Activated T-helper 1 cell treated with anti-CD3 and anti-CD28 coated beads, Interleukin-12 subunit alpha, Interleukin-12 subunit beta, Interleukin-2, Interleukin-4 antibody, amounts not matched to agents 30 ng/mL and 10 ng/mL and 1 ng/mL, durations not matched to agents 14 hours and 24 hours and 36 hours (primary cell): ENCODE measurements around the gene AFF3. TPM values are rescaled to one million over a fixed set of nuclear protein-coding genes. Genes with fewer than 3 reads are reported as not detected.

Experiments
- DNase-seq: peaks from one replicate; pipeline ENCODE4 v3.0.0; 2021; ENCODE audit warnings: low spot score
- H3K27ac Mint-ChIP-seq: one replicate; pipeline ENCODE4 v1.8.0; 2021; ENCODE audit warnings: mild to moderate bottlenecking, mixed read lengths
- H3K27me3 Mint-ChIP-seq: one replicate; pipeline ENCODE4 v1.8.0; 2022; ENCODE audit warnings: mild to moderate bottlenecking, moderate library complexity, mixed read lengths; ENCODE audit not compliant: insufficient read depth
- H3K36me3 Mint-ChIP-seq: one replicate; pipeline ENCODE4 v1.8.0; 2021; ENCODE audit warnings: low read depth, mixed read lengths
- H3K4me1 Mint-ChIP-seq: one replicate; pipeline ENCODE4 v1.8.0; 2021; ENCODE audit warnings: low read depth, mixed read lengths
- H3K4me3 Mint-ChIP-seq: one replicate; pipeline ENCODE4 v1.8.0; 2021; ENCODE audit warnings: mild to moderate bottlenecking, moderate library complexity, mixed read lengths
- H3K9me3 Mint-ChIP-seq: one replicate; pipeline ENCODE4 v1.8.0; 2021; ENCODE audit warnings: mixed read lengths
- intact Hi-C: fragments of 100-400 bp; cut with micrococcal nuclease; formaldehyde crosslinking; loops from one replicate; pipeline ENCODE4 v1.15.1; 2024
- total RNA-seq: library from RNA; stranded (reverse); gene quantifications from 2 replicates; pipeline ENCODE4 v1.2.3, GENCODE V29; 2022

Gene AFF3
- total RNA-seq, 1 donor from 2014 or later = 2.4 TPM

DNA sequence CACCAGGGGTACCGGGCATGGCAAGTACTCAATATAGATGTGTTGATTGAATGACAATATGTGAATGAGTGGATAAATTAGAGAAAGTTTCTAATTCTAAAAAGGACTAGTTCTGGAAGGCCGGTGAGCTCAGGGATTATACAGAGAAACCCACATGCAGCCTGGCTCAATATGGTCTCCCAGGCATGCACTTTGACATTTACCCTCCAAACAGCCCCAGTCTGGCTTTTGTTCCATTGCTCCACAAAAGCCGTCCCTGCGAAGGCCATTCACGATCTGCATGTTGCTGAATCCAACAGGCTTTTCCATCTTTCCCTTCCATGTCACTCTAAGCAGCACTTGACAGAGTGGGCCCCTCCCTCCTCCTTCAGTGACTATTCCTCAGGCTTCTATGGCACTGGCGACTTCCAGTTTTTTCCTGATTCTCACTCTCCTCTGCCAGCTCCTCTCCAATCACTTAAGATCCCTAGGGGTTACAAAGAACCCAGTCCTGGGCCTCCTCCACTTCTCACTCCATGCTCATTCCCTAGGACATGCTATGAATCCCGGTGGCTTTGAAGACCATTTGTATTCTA lies 266.7 kb downstream of the AFF3 start:
- Mint-ChIP-seq H3K4me3 (no peak overlapping the region), H3K4me1 (no peaks in the 10 kb centered on the region), H3K27ac (no peak overlapping the region), H3K9me3 (no peaks in the 10 kb centered on the region), H3K36me3 (no peaks in the 10 kb centered on the region), H3K27me3 (peaks cover 2% of the 10 kb centered on the region)
- no peak for DNase-seq
- intact Hi-C loops = no loop called here

DNA sequence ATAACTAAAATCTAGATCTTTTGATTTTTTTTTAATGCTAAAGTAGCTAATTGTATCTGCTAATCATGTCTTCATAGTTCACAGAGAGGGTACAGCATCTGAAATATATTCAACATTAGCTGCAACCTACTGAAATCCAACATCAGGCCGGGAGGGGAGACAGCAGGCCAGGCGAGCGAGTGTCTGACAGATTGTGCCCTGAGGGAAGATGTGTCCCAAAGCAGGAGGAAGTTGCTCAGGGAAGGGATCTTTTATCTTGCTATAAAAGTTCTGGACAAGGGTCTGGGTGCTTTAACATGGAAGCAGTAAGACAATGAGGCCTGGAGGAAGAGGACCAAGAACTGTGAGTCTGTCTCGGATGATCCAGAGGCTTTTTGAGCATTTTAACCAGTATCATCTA lies 274.1 kb downstream of the AFF3 start:
- no peaks in the 10 kb centered on the region for H3K4me1 Mint-ChIP-seq
- H3K4me3 Mint-ChIP-seq = no peak overlapping the region
- no peak overlapping the region for H3K27ac Mint-ChIP-seq
- H3K36me3 Mint-ChIP-seq = peaks cover 2% of the 10 kb centered on the region
- no peak for DNase-seq
- H3K9me3 Mint-ChIP-seq = no peaks in the 10 kb centered on the region
- H3K27me3 Mint-ChIP-seq = peaks cover 2% of the 10 kb centered on the region
- intact Hi-C loops = no loop called here

DNA sequence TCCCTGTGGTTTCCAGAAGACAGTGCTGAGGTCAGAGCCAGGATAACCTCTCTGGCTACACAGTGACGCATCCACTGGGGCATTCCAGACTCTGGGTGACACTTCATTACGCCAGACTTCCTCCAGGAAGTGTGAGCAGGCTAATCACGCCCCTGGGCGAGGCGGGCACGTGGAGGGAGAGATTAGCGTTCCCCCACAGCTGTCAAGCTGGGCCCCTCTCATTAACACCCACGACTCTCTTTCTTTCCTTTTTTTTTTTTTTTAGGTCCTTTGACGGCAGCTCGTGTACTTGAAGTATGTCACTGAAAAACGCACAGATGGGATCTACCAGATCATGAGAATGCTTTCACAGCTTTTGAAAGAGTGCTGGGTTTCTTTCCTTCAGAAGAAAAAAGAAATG lies 274.6 kb downstream of the AFF3 start:
- Mint-ChIP-seq H3K27ac (no peak overlapping the region), H3K36me3 (peaks cover 2% of the 10 kb centered on the region)
- intact Hi-C loops = no loop called here

DNA sequence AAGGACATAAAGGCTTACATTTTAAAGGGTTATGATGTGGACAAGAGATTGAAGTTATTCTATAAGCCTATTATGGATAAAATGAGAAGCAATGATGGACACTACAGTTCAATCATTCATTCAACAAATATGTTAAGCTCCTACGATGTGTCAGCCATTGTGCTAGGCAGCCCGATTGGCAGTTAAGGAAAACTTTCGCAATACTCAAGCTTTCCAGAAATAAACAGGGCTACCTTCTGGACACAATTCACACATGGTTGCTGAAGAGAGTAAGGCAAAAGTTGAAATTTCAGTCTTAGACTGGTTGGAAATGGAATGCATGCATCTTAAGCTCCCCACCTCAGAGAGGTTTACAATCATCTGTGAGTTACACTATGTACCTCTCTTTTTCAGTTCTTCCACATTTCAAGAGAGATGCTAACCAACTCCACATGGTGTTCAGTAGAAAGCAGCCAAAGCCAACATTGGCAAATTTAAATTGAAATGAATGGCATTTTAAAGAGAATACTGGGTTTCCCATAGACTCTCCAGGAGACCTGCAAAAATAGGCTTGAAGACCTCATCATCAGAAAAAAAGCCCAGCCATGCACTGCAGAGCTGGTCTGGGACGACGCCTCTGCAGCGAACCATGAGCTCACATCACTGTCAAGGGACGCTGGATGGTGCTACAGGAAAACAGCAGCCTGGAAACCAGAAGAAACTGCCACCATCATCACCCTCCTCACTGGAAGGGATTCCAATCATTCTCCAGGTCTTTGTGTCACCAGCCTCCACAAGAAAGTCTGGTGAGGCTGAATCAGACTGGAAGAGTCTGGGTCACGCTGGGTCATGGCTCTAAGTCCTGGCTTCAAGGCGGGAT lies 276.3 kb downstream of the AFF3 start:
- DNase-seq = no peak
- peaks cover 2% of the 10 kb centered on the region for H3K36me3 Mint-ChIP-seq
- no peak overlapping the region for H3K4me3 Mint-ChIP-seq
- H3K4me1 Mint-ChIP-seq = no peaks in the 10 kb centered on the region
- intact Hi-C loops = no loop called here
- no peak overlapping the region for H3K27ac Mint-ChIP-seq
- no peaks in the 10 kb centered on the region for H3K9me3 Mint-ChIP-seq
- peaks cover under 1% of the 10 kb centered on the region for H3K27me3 Mint-ChIP-seq

More for the DNA sequence above, 274.6 kb downstream of the AFF3 start:
- Mint-ChIP-seq H3K27me3 (peaks cover 2% of the 10 kb centered on the region), H3K4me1 (no peaks in the 10 kb centered on the region), H3K4me3 (no peak overlapping the region), H3K9me3 (no peaks in the 10 kb centered on the region)
- DNase-seq = no peak

DNA sequence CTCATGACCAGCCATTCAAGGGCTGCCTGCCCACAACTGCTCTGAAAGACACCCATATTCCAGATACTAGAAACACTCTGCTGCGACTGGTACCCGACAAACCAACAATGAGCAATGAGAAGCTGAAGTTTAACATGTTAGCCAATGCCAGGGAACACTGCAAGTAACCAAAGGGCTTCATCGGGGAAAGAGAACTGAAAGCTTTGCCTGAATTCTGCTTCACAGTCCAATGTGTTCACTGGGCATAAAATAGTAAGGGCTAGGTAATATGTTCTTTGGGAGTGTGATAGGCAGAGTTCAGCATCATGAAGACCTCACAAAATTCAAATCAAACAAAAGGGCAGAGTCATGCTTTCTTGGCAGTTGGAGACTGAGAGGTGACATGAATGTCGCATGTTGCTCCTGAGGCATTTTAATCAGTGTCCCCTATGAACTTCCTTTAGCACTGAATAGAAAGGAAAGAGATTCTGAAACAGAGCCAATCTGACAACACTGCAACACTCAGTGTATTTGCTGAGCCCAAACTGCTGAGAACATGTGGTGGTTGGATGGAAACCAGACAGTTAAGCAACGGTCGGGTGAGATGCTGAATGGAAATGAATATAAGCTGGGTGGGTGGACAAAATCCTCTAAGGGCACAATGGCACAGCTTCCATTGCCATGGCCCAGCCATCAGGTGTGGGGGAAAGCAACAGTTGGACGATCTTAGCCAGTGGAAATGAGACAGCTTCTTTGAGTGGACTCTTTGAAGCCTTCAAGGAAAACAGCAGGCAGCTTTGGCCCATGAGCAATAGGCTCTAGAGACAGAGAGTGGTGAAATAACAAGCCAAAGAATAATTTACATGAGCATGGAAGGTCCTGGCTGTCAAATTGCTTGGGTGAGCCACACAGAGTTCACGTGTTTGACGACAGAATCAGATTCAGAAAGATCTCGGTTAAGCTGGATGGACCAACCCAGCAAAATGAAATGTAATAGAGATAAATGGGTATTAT lies 277.5 kb downstream of the AFF3 start:
- DNase-seq = no peak
- Mint-ChIP-seq H3K27me3 (peaks cover 1% of the 10 kb centered on the region), H3K36me3 (peaks cover 2% of the 10 kb centered on the region), H3K27ac (no peak overlapping the region), H3K4me3 (no peak overlapping the region), H3K4me1 (no peaks in the 10 kb centered on the region), H3K9me3 (no peaks in the 10 kb centered on the region)
- intact Hi-C loops = no loop called here

DNA sequence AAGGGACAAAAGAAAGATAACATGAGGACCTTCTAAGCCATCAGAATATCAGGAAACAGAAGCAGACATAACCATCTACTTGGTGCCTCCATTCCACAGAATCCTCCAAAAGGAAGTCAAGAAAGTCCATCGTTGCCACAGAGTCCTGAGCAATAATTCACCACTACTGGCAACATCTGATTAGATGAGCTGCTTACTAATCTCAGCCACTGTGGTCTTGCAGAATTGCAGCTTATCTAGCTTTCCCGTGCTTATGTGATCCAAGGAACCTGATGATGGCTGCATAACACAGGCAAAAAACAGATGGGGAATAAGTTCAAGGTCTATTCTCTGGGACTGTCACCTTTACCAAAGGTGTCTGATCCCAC lies 278.5 kb downstream of the AFF3 start:
- H3K4me1 Mint-ChIP-seq = no peaks in the 10 kb centered on the region
- no peaks in the 10 kb centered on the region for H3K9me3 Mint-ChIP-seq
- H3K4me3 Mint-ChIP-seq = no peak overlapping the region
- H3K36me3 Mint-ChIP-seq = peaks cover 2% of the 10 kb centered on the region
- H3K27ac Mint-ChIP-seq = no peak overlapping the region
- no peak for DNase-seq
- intact Hi-C loops = no loop called here
- peaks cover 1% of the 10 kb centered on the region for H3K27me3 Mint-ChIP-seq

DNA sequence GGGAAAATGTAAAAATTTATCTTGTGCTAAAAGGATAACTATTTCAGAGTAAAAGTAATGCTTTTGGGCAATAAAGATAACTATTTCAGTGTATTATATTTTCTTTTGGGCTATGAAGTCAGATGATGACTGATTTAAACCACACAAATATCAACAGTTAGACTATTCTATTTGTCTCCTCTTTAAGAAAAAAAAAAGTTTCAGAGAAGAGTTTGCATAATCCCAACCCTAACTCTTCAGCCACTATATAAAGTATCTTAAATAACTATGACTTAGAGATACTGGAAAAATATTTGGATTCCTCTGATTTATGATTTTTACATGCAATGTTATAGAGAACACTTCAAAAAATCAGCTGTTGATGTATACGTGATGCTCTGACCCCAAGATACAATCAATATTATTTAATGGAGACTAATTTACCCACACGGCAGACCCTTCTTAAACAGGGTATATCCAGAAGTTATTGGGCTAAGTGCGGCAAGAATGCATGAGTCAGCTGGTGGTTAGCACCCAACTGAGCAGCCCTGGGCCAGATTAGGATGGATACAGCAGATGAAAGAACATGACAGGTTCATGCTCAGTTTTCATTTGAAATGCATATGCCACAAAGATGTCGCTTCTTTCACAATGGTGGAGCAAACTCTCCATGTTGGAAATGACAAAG lies 279.0 kb downstream of the AFF3 start:
- Mint-ChIP-seq H3K27me3 (peaks cover 1% of the 10 kb centered on the region), H3K4me1 (no peaks in the 10 kb centered on the region), H3K4me3 (no peak overlapping the region), H3K27ac (no peak overlapping the region), H3K36me3 (peaks cover 2% of the 10 kb centered on the region), H3K9me3 (no peaks in the 10 kb centered on the region)
- intact Hi-C loops = no loop called here
- no peak for DNase-seq

DNA sequence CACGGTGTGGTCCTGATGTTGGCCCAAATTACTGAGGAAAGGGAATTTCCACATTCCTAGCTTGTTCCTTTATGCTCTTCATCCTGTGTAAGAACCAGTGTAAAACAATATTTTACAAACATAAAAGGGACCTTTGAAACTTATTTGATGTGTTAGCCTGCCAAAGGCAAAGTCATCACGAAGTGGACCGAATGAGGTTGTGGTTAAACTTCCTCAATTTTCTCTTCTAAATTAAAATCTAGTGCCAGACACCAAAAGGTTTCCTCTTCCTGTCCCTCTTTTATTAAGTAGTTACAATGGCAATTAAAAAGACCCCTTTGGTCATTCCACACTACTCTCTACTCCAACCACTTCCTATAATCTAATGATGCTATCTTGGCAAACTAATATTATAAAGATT lies 279.8 kb downstream of the AFF3 start:
- H3K27ac Mint-ChIP-seq = no peak overlapping the region
- no peaks in the 10 kb centered on the region for H3K9me3 Mint-ChIP-seq
- peaks cover 1% of the 10 kb centered on the region for H3K27me3 Mint-ChIP-seq
- DNase-seq = no peak
- H3K36me3 Mint-ChIP-seq = peaks cover 2% of the 10 kb centered on the region
- no peak overlapping the region for H3K4me3 Mint-ChIP-seq
- no peaks in the 10 kb centered on the region for H3K4me1 Mint-ChIP-seq
- intact Hi-C loops = no loop called here

DNA sequence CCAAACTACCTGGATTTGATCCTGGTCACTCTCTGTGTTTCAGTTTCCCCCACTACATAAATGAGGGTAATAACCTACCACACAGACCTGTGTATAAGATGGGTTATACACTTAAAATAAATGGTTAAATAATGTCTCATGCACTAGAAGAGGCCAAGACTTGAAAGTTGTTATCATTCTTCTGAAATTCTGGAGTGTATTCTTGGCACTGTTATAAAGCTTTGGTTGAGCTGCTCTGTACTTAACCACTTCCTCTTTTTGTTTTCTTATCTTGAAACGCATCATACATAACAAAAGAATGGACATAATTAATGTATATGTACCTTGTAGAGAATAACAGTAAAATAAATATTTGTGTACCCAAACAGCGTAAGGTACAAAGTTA lies 281.0 kb downstream of the AFF3 start:
- H3K4me1 Mint-ChIP-seq = no peaks in the 10 kb centered on the region
- intact Hi-C loops = no loop called here
- no peaks in the 10 kb centered on the region for H3K9me3 Mint-ChIP-seq
- no peak overlapping the region for H3K27ac Mint-ChIP-seq
- DNase-seq = no peak
- peaks cover 2% of the 10 kb centered on the region for H3K36me3 Mint-ChIP-seq
- peaks cover 3% of the 10 kb centered on the region for H3K27me3 Mint-ChIP-seq
- no peak overlapping the region for H3K4me3 Mint-ChIP-seq

DNA sequence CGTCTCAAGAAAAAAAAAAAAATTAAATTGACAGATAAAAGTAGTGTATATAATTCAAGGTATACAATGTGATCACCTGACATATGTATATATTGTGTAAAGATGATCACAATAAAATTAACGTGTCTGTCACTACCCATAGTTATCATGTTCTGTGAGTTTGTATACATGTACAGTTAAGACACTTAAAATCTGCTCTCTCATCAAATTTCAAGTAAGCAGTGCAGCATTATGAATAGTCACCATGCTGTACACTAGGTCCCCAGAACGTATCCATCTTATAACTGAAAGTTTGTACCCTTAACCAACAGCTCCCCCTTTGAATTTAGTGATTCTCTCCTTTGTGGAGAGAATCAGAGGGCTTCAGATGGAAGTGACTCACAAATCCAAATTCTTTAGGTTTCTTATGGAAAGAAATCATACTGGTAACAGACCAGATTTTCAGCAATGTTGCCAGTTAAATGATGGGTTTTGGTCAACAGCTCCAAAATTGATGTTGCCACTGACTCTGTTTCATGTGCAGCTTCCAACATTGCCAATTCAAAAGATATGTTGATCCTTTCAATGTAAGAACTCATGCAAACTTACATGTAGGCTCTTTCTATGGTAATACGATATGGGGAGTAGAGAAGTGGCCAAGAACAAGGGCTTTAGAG lies 281.5 kb downstream of the AFF3 start:
- Mint-ChIP-seq H3K36me3 (peaks cover 2% of the 10 kb centered on the region), H3K4me1 (no peaks in the 10 kb centered on the region)
- no peak for DNase-seq

DNA sequence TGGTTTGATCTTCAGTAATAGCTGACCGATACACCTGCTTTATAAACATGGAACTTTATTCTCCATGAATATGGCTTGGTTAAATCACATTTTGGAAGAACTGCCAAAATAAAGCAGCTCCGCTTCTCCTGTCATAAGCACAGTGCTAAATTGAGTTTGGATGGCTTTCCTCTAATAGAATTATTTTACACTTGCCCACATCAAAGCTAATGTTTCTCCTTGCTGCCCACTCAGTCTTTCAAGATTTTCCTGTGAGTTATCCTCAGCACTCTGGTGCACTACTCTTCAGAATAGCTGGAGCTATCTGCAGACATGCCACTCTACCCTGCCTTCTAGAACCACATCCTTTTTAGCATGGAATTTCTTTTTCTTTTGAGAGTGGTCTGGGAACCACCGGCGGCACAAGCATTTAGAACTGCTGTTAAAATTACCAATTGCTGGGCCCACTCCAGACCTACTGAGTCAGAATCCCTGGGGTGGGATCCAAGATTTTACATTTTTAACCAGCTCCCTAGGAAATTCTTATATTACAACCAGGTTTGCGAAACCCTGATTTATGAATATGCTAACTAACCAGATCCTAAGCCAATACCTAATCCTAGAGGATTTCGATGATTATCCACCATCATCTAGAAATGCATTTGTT lies 283.3 kb downstream of the AFF3 start:
- Mint-ChIP-seq H3K4me3 (no peak overlapping the region), H3K4me1 (no peaks in the 10 kb centered on the region), H3K9me3 (no peaks in the 10 kb centered on the region), H3K36me3 (no peaks in the 10 kb centered on the region), H3K27ac (no peak overlapping the region), H3K27me3 (peaks cover 5% of the 10 kb centered on the region)
- intact Hi-C loops = no loop called here
- no peak for DNase-seq

More for the DNA sequence above, 281.5 kb downstream of the AFF3 start:
- no peak overlapping the region for H3K27ac Mint-ChIP-seq
- no peaks in the 10 kb centered on the region for H3K9me3 Mint-ChIP-seq
- peaks cover 4% of the 10 kb centered on the region for H3K27me3 Mint-ChIP-seq
- intact Hi-C loops = no loop called here
- no peak overlapping the region for H3K4me3 Mint-ChIP-seq
